Activated CD8-positive, alpha-beta memory T cell treated with anti-CD3 and anti-CD28 coated beads, Interleukin-2, amount 10 ng/mL, durations not matched to agents 7 days and 5 days (primary cell): ENCODE data around the gene SYF2. TPM values are rescaled to one million over a fixed set of nuclear protein-coding genes. Genes with fewer than 3 reads are reported as not detected.

Experiments used
- ATAC-seq: fragments of 150-1000 bp; cut with Tn5 transposase; one replicate; pipeline ENCODE4 v1.10.0; 2021; ENCODE audit warnings: moderate library complexity
- CTCF ChIA-PET: fragments of 350-600 bp; sonication (Branson Sonifier 250); formaldehyde crosslinking; loops from one replicate; lab custom pipeline; 2021; ENCODE audit warnings: antibody characterized with exemption; lab: Charles Lee
- DNase-seq: peaks from one replicate; pipeline ENCODE4 v3.0.0-alpha.2; 2020
- H3K27ac Mint-ChIP-seq: one replicate; pipeline ENCODE4 v1.8.0; 2021; ENCODE audit warnings: mild to moderate bottlenecking, mixed read lengths
- H3K27me3 Mint-ChIP-seq: one replicate; pipeline ENCODE4 v1.8.0; 2021; ENCODE audit warnings: mixed read lengths
- H3K36me3 Mint-ChIP-seq: one replicate; pipeline ENCODE4 v1.8.0; 2021; ENCODE audit warnings: mild to moderate bottlenecking, mixed read lengths
- H3K4me1 Mint-ChIP-seq: one replicate; pipeline ENCODE4 v1.8.0; 2021; ENCODE audit warnings: mixed read lengths
- H3K4me3 Mint-ChIP-seq: one replicate; pipeline ENCODE4 v1.8.0; 2021; ENCODE audit warnings: mild to moderate bottlenecking, moderate library complexity, mixed read lengths
- H3K9me3 Mint-ChIP-seq: one replicate; pipeline ENCODE4 v1.8.0; 2022; ENCODE audit warnings: low read depth, mixed read lengths
- total RNA-seq, 2 experiments: library from RNA; stranded (reverse); gene quantifications; one replicate each; pipeline ENCODE4 v1.2.3, GENCODE V29; 2021

SYF2 gene
- total RNA-seq, 2 experiments from 2014 or later: 33.0 to 33.8 TPM

- Mint-ChIP-seq H3K36me3 (no peaks in the 10 kb centered on the region), H3K4me1 (no peaks in the 10 kb centered on the region), H3K27ac (no peak overlapping the region), H3K9me3 (no peaks in the 10 kb centered on the region), H3K4me3 (no peak overlapping the region), H3K27me3 (peaks cover 59% of the 10 kb centered on the region)
- ATAC-seq (no peak), DNase-seq (no peak)
- CTCF ChIA-PET: interaction anchor here (0.7 to 1.1 kb wide), 2 partner anchors 18 to 361 kb away, joined by 3 read pairs; no protein-coding TSS in a partner anchor
Observed at GRCh38 chr1:25208561-25209222, 23.6 kb downstream of the SYF2 start.

- ATAC-seq: no peak
- Mint-ChIP-seq H3K4me3 (no peak overlapping the region), H3K27ac (no peak overlapping the region), H3K27me3 (peaks cover 59% of the 10 kb centered on the region), H3K4me1 (no peaks in the 10 kb centered on the region), H3K9me3 (no peaks in the 10 kb centered on the region), H3K36me3 (no peaks in the 10 kb centered on the region)
- DNase-seq: no peak
- CTCF ChIA-PET: interaction anchor here (0.7 kb wide), 1 partner anchor 18 kb away, joined by 3 read pairs; no protein-coding TSS in a partner anchor
Observed at GRCh38 chr1:25208092-25208491, 24.2 kb downstream of the SYF2 start.

- DNase-seq: no peak
- ATAC-seq: no peak
- no peak overlapping the region for H3K4me3 Mint-ChIP-seq
- no peak overlapping the region for H3K27ac Mint-ChIP-seq
- no peaks in the 10 kb centered on the region for H3K4me1 Mint-ChIP-seq
- H3K36me3 Mint-ChIP-seq: no peaks in the 10 kb centered on the region
- H3K9me3 Mint-ChIP-seq: no peaks in the 10 kb centered on the region
- peaks cover 49% of the 10 kb centered on the region for H3K27me3 Mint-ChIP-seq
- CTCF ChIA-PET: interaction anchor here (1.1 to 6.0 kb wide), 7 partner anchors 8 to 357 kb away, joined by 3 to 65 read pairs (median 8); partner anchors contain the start of gene SYF2
Observed at GRCh38 chr1:25206201-25206600, 26.1 kb downstream of the SYF2 start.

- CTCF ChIA-PET: interaction anchor here (0.6 to 6.0 kb wide), 14 partner anchors 8 to 596 kb away, joined by 3 to 65 read pairs (median 4); partner anchors contain the start of gene SYF2
- Mint-ChIP-seq H3K9me3 (no peaks in the 10 kb centered on the region), H3K27me3 (peaks cover 52% of the 10 kb centered on the region), H3K36me3 (no peaks in the 10 kb centered on the region), H3K4me3 (no peak overlapping the region), H3K4me1 (no peaks in the 10 kb centered on the region), H3K27ac (no peak overlapping the region)
- no peak for ATAC-seq
- DNase-seq: no peak
Observed at GRCh38 chr1:25205786-25206185, 26.5 kb downstream of the SYF2 start.

GRCh38 chr1:25204797-25205480, 27.4 kb downstream of the SYF2 start:
- Mint-ChIP-seq H3K36me3 (no peaks in the 10 kb centered on the region), H3K4me1 (no peaks in the 10 kb centered on the region), H3K27me3 (peaks cover 45% of the 10 kb centered on the region), H3K27ac (no peak overlapping the region), H3K4me3 (no peak overlapping the region), H3K9me3 (no peaks in the 10 kb centered on the region)
- CTCF ChIA-PET: interaction anchor here (0.7 to 6.0 kb wide), 23 partner anchors 9 to 595 kb away, joined by 3 to 65 read pairs (median 4); partner anchors contain the start of gene SYF2
- no peak for ATAC-seq
- DNase-seq: no peak

- Mint-ChIP-seq H3K36me3 (no peaks in the 10 kb centered on the region), H3K4me1 (peaks cover 2% of the 10 kb centered on the region), H3K4me3 (no peak overlapping the region), H3K27me3 (peaks cover 35% of the 10 kb centered on the region), H3K9me3 (no peaks in the 10 kb centered on the region), H3K27ac (no peak overlapping the region)
- ATAC-seq (no peak), DNase-seq (no peak)
- CTCF ChIA-PET: no interaction called here
Observed at GRCh38 chr1:25201006-25201405, 31.3 kb downstream of the SYF2 start.

GRCh38 chr1:25199819-25200620, 32.3 kb downstream of the SYF2 start:
- Mint-ChIP-seq H3K27ac (no peak overlapping the region), H3K36me3 (no peaks in the 10 kb centered on the region), H3K4me1 (peaks cover 2% of the 10 kb centered on the region), H3K4me3 (no peak overlapping the region), H3K9me3 (no peaks in the 10 kb centered on the region), H3K27me3 (peaks cover 26% of the 10 kb centered on the region)
- DNase-seq (no peak), ATAC-seq (no peak)
- CTCF ChIA-PET: interaction anchor here (0.6 kb wide), 1 partner anchor 62 kb away, joined by 3 read pairs; no protein-coding TSS in a partner anchor

- Mint-ChIP-seq H3K4me1 (peaks cover 2% of the 10 kb centered on the region), H3K27ac (no peak overlapping the region), H3K4me3 (no peak overlapping the region), H3K9me3 (no peaks in the 10 kb centered on the region), H3K27me3 (peaks cover 24% of the 10 kb centered on the region), H3K36me3 (no peaks in the 10 kb centered on the region)
- DNase-seq: no peak
- CTCF ChIA-PET: interaction anchor here (1.0 to 1.3 kb wide), 2 partner anchors 350 to 363 kb away, joined by 3 to 4 read pairs; no protein-coding TSS in a partner anchor
- ATAC-seq: no peak
Observed at GRCh38 chr1:25198663-25199252, 33.5 kb downstream of the SYF2 start.

GRCh38 chr1:25197982-25198662, 34.2 kb downstream of the SYF2 start:
- H3K4me1 Mint-ChIP-seq: peaks cover 2% of the 10 kb centered on the region
- ATAC-seq (no peak), DNase-seq (no peak)
- H3K27me3 Mint-ChIP-seq: peaks cover 24% of the 10 kb centered on the region
- CTCF ChIA-PET: interaction anchor here (1.3 kb wide), 1 partner anchor 363 kb away, joined by 4 read pairs; no protein-coding TSS in a partner anchor
- H3K9me3 Mint-ChIP-seq: no peaks in the 10 kb centered on the region
- no peaks in the 10 kb centered on the region for H3K36me3 Mint-ChIP-seq
- H3K27ac Mint-ChIP-seq: no peak overlapping the region
- H3K4me3 Mint-ChIP-seq: no peak overlapping the region

- Mint-ChIP-seq H3K4me3 (no peak overlapping the region), H3K9me3 (no peaks in the 10 kb centered on the region), H3K4me1 (peaks cover 2% of the 10 kb centered on the region), H3K36me3 (no peaks in the 10 kb centered on the region), H3K27me3 (peaks cover 24% of the 10 kb centered on the region), H3K27ac (no peak overlapping the region)
- DNase-seq (no peak), ATAC-seq (no peak)
- CTCF ChIA-PET: no interaction called here
Observed at GRCh38 chr1:25197235-25197975, 34.9 kb downstream of the SYF2 start.

- ATAC-seq (no peak), DNase-seq (no peak)
- Mint-ChIP-seq H3K9me3 (no peaks in the 10 kb centered on the region), H3K27ac (no peak overlapping the region), H3K27me3 (peaks cover 24% of the 10 kb centered on the region), H3K4me3 (no peak overlapping the region), H3K36me3 (no peaks in the 10 kb centered on the region), H3K4me1 (peaks cover 2% of the 10 kb centered on the region)
- CTCF ChIA-PET: interaction anchor here (1.0 to 1.3 kb wide), 2 partner anchors 8 to 71 kb away, joined by 3 read pairs; no protein-coding TSS in a partner anchor
Observed at GRCh38 chr1:25196830-25197229, 35.5 kb downstream of the SYF2 start.

- no peaks in the 10 kb centered on the region for H3K36me3 Mint-ChIP-seq
- CTCF ChIA-PET: interaction anchor here (1.0 to 1.3 kb wide), 2 partner anchors 9 to 70 kb away, joined by 3 read pairs; no protein-coding TSS in a partner anchor
- no peak for ATAC-seq
- H3K4me3 Mint-ChIP-seq: no peak overlapping the region
- H3K27ac Mint-ChIP-seq: no peak overlapping the region
- no peak for DNase-seq
- H3K27me3 Mint-ChIP-seq: peaks cover 19% of the 10 kb centered on the region
- no peaks in the 10 kb centered on the region for H3K9me3 Mint-ChIP-seq
- H3K4me1 Mint-ChIP-seq: peaks cover 2% of the 10 kb centered on the region
Observed at GRCh38 chr1:25195835-25196234, 36.5 kb downstream of the SYF2 start.
